GM21576 (cell line): ENCODE results near the gene SPATA2.
A peak's percentile ranks its signal among the peaks of the same experiment; 100 is the strongest.
"Not testable (repeated sequence)": the region's sequence is repeated elsewhere in the genome, so short reads cannot be mapped to it uniquely, and the experiment has no call there.

Experiments
- ATAC-seq: cut with Tn5 transposase; IDR thresholded peaks from one replicate; pipeline ENCODE4 v1.9.1; 2021; ENCODE audit warnings: mild to moderate bottlenecking, moderate library complexity; ENCODE audit not compliant: unreplicated experiment

SPATA2 gene, protein sequence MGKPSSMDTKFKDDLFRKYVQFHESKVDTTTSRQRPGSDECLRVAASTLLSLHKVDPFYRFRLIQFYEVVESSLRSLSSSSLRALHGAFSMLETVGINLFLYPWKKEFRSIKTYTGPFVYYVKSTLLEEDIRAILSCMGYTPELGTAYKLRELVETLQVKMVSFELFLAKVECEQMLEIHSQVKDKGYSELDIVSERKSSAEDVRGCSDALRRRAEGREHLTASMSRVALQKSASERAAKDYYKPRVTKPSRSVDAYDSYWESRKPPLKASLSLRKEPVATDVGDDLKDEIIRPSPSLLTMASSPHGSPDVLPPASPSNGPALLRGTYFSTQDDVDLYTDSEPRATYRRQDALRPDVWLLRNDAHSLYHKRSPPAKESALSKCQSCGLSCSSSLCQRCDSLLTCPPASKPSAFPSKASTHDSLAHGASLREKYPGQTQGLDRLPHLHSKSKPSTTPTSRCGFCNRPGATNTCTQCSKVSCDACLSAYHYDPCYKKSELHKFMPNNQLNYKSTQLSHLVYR

DNA sequence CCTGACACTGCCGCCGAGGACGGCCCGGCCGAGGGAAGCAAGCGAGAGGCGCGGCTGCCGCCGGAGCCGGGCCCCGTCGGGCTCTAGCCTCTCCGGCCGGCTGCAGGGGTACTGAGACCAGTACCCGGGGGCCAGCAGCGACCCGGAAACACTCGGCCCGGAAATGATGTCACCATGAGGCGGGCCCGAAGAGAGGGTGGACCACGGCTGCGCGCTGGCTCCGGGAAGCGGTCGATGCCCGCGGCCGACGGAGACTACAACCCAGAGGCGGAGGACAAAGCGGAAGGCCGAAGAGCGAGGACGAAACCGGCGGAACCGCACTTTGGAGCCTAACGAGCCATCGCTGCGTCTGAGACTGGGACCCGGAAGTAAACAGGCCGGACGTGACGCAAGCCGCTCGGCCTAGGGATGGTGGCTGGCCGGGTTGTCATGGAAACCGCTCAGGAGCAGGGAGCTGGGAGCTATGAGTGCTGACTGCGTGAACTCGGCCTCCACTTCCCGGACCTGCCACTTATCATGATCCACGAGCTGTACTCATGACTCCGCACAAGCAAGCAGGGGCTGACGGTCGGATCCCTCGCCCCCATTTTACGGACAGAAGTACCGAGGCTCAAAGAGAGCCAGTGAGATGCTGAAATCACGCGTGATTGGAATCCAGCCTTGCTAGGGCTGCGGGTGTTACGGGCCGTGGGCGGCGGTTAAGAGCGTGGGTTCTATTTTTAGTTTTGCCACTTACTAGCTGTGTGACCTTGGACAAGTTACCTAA, at the start of gene SPATA2:
SPATA2 (minus strand) TSS at position 150 of the 766 bp plus-strand sequence. CDS start 7,039 bp downstream, outside the sequence.
- ATAC-seq, result peak; percentile 84

GRCh38 chr20:49961413-49961812, 46.1 kb upstream of the SPATA2 start:
- no peak for ATAC-seq

GRCh38 chr20:49957089-49957938, 42.0 kb upstream of the SPATA2 start:
- ATAC-seq, result not testable (repeated sequence)

GRCh38 chr20:49956689-49957088, 41.4 kb upstream of the SPATA2 start:
- ATAC-seq, result no peak

DNA sequence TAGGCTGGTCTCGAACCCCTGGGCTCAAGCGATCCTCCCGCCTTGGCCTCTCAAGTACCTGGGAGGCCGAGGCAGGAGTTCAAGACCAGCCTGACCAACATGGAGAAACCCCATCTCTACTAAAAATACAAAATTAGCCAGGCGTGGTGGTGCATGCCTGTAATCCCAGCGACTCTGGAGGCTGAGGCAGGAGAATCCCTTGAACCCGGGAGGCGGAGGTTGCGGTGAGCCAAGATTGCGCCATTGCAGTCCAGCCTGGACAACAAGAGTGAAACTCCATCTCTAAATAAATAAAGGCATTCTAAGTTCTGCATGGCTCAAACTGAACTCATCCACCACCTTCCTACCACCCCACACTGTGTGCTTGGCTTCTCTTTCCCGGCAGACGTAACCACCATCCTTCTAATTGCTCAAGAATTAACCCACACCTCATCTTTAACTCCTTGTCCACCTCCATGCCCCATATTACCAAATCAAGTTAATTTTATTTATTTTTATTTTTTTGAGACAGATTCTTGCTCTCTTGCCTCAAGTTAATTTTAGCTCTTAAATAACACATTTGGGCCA, 40.6 kb upstream of the SPATA2 start:
- ATAC-seq, result not testable (repeated sequence)

- no peak for ATAC-seq
Measured at GRCh38 chr20:49955167-49955566, 39.8 kb upstream of the SPATA2 start.

- no peak for ATAC-seq
Measured at GRCh38 chr20:49951151-49951550, 35.8 kb upstream of the SPATA2 start.

GRCh38 chr20:49948809-49949507, 33.6 kb upstream of the SPATA2 start:
- no peak for ATAC-seq

DNA sequence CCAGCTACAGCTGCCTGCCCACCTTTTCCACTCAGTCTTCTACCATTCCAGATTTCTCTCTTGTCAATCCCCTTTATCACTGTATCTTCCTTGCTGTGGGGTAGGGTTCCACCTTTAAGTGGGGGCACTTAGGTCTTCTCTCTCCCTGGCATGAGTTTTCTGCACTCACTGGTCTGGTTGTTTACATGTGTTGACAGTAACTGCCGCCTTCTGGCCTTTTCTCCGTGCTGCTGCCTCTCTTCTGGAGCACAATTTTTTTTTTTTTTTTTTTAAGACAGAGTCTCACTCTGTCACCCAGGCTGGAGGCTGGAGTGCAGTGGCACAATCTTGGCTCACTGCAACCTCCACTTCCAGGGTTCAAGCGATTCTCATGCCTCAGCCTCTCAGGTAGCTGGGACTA, 32.8 kb upstream of the SPATA2 start:
- no peak for ATAC-seq

GRCh38 chr20:49945701-49946477, 30.6 kb upstream of the SPATA2 start:
- ATAC-seq, result no peak

DNA sequence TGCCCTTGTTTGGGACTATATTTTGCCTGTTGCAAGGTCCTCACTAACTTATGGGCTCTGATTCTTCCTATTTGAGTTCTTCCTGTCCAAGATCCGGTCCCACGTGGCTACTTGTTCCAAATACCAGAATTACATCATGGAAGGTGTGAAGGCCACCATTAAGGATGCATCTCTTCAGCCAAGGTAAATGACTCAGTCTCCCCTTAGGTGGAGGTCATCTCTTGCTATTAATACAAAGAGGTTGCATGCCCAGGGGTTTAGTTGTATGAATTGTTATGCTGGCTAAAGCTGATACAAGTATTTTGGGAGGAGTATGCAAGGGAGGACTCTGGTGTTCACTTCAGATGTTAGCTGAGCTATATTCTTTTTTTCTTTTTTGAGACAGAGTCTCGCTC, 30.0 kb upstream of the SPATA2 start:
- no peak for ATAC-seq

- ATAC-seq, result no peak
Measured at GRCh38 chr20:49942942-49943341, 27.6 kb upstream of the SPATA2 start.

DNA sequence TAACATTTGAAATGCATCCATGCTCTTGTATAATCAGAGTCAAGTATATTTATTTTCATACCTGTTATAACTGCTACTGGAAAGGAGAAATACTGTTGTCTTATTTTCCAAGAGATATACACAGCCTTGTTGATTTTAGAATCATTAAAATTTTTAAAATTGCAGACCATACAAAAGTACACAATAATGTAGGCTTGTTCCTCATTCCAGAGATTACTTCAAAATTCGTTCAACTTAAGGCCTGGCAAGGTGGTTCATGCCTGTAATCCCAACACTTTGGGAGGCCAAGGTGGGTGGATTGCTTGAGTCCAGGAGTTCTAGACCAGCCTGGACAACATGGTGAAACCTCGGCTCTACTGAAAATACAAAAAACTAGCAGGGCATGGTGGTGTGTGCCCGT, 27.0 kb upstream of the SPATA2 start:
- no peak for ATAC-seq

GRCh38 chr20:49941456-49941855, 26.1 kb upstream of the SPATA2 start:
- ATAC-seq, result no peak

DNA sequence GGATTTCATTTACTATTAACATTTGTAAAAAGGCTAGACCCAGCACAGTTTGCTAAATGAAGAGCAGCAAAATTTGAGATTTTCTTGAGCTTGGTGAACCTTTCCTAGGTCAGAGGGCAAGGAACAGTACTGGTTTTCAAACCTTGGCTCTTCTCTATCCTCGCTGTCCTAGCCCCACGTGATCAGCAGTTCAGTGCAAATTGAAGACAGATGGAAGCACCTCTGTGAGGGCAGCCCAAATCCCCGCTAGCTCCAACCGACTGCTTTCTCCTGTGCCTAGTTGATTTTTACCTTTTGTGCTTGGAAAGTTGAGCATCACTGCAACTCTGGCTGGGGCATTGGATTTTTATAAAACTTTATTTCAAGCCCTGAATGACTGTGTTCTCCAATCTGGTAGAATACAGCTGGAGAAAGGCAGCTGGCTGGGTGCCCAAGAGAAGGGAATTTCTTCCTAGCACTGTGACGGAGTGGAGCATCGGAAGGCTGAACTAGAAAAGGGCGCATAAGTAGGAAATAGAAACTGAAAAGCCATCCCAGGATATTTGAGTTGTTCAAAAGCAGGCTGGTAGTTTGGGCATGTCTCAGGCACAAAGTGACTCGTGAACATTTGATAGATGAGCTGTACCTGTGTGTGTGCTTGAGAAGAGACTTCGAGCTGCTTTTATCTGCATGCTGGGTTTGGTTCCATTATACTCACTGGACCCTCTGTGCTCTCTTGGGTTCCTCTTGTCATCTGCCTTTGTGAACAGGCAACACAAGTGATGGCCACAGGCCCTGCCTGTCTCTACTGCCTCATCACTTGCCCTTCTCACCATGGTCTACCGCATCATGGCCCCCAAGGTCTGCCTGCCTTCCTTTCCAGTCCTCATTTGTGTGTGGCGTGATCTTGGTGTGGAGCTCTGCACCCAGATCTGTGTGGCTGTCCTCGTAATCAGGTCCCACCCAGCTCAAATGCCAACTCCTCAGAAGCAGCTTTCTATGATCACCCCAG, 23.1 kb upstream of the SPATA2 start:
- no peak for ATAC-seq

- peak; percentile 4 for ATAC-seq
Measured at GRCh38 chr20:49937027-49937929, 21.9 kb upstream of the SPATA2 start.
